NCI-H2029 treated with DMSO at 0.1 percent for 48 hours (cell line): ENCODE results near the gene FBXW7.
A peak's percentile ranks its signal among the peaks of the same experiment; 100 is the strongest.

Experiments used
- DNase-seq: peaks from one replicate; lab custom pipeline; 2025; lab: John Stamatoyannopoulos, UW

FBXW7 gene

GRCh38 chr4:152369902-152370295, 166.0 kb downstream of the FBXW7 start:
- DNase-seq = no peak

- DNase-seq = no peak
Measured at GRCh38 chr4:152369203-152369901, 166.5 kb downstream of the FBXW7 start.

GRCh38 chr4:152368001-152368400, 167.9 kb downstream of the FBXW7 start:
- peak; percentile 25 for DNase-seq

- DNase-seq = no peak
Measured at GRCh38 chr4:152364883-152365282, 171.0 kb downstream of the FBXW7 start.

- no peak for DNase-seq
Measured at GRCh38 chr4:152364383-152364782, 171.5 kb downstream of the FBXW7 start.

- no peak for DNase-seq
Measured at GRCh38 chr4:152363904-152364303, 172.0 kb downstream of the FBXW7 start.

- no peak for DNase-seq
Measured at GRCh38 chr4:152363086-152363485, 172.8 kb downstream of the FBXW7 start.

- DNase-seq = no peak
Measured at GRCh38 chr4:152360045-152360410, 175.9 kb downstream of the FBXW7 start.

GRCh38 chr4:152359208-152360044, 176.5 kb downstream of the FBXW7 start:
- DNase-seq = no peak

- DNase-seq = no peak
Measured at GRCh38 chr4:152357206-152357605, 178.7 kb downstream of the FBXW7 start.

GRCh38 chr4:152356428-152357034, 179.4 kb downstream of the FBXW7 start:
- DNase-seq = no peak

- DNase-seq = peak; percentile 89
Measured at GRCh38 chr4:152352622-152353116, 183.2 kb downstream of the FBXW7 start.

GRCh38 chr4:152352215-152352614, 183.7 kb downstream of the FBXW7 start:
- no peak for DNase-seq

- no peak for DNase-seq
Measured at GRCh38 chr4:152351080-152351479, 184.8 kb downstream of the FBXW7 start.

- no peak for DNase-seq
Measured at GRCh38 chr4:152348670-152349069, 187.2 kb downstream of the FBXW7 start.

GRCh38 chr4:152346979-152347378, 188.9 kb downstream of the FBXW7 start:
- no peak for DNase-seq

GRCh38 chr4:152346526-152346925, 189.4 kb downstream of the FBXW7 start:
- no peak for DNase-seq

- DNase-seq = no peak
Measured at GRCh38 chr4:152344001-152344400, 191.9 kb downstream of the FBXW7 start.

- no peak for DNase-seq
Measured at GRCh38 chr4:152342293-152342692, 193.6 kb downstream of the FBXW7 start.

GRCh38 chr4:152340818-152341217, 195.1 kb downstream of the FBXW7 start:
- DNase-seq = no peak

GRCh38 chr4:152339576-152339975, 196.3 kb downstream of the FBXW7 start:
- DNase-seq = no peak

GRCh38 chr4:152334931-152335330, 201.0 kb downstream of the FBXW7 start:
- no peak for DNase-seq

GRCh38 chr4:152331042-152331441, 204.8 kb downstream of the FBXW7 start:
- DNase-seq = no peak
